Keratinocyte (primary cell): ENCODE measurements around the gene METTL3. TPM values are rescaled to one million over a fixed set of nuclear protein-coding genes. Genes with fewer than 3 reads are reported as not detected.

Experiments used
- DNase-seq: peaks from one replicate; pipeline ENCODE4 v3.0.0-alpha.2; 2011; ENCODE audit warnings: low read depth, missing footprints, low spot score
- FAIRE-seq: peaks from 2 replicates; lab custom pipeline; 2011; peaks lifted over from hg19 to GRCh38; lab: Jason Lieb, UNC
- H2AFZ ChIP-seq: 2 replicates; pipeline ENCODE4 v1.6.0; 2012; ENCODE audit warnings: low read length, control low read depth, inconsistent platforms; ENCODE audit not compliant: control insufficient read depth
- H3K27ac ChIP-seq: 2 replicates; pipeline ENCODE4 v1.5.1; 2011; ENCODE audit warnings: low read length; ENCODE audit not compliant: control insufficient read depth, insufficient read depth
- H3K27me3 ChIP-seq: 3 replicates; pipeline ENCODE4 v1.6.0; 2011; ENCODE audit warnings: low read length; ENCODE audit not compliant: control insufficient read depth, insufficient read depth; ENCODE audit errors: extremely low read depth
- H3K36me3 ChIP-seq, 2 experiments: 2 replicates in 1 of 2; 3 replicates in 1 of 2; pipeline ENCODE4 v1.5.1; 2011; ENCODE audit warnings: low read length in 2 of 2, mild to moderate bottlenecking in 1 of 2; ENCODE audit not compliant: control insufficient read depth in 2 of 2, insufficient read depth in 2 of 2; ENCODE audit errors: extremely low read depth in 1 of 2
- H3K4me1 ChIP-seq: 3 replicates; pipeline ENCODE4 v1.5.1; 2011; ENCODE audit warnings: low read length; ENCODE audit not compliant: control insufficient read depth, insufficient read depth; ENCODE audit errors: extremely low read depth
- H3K4me2 ChIP-seq: 3 replicates; pipeline ENCODE4 v1.6.0; 2011; ENCODE audit warnings: low read depth, low read length; ENCODE audit not compliant: control insufficient read depth, insufficient read depth; ENCODE audit errors: extremely low read depth
- H3K4me3 ChIP-seq, 3 experiments: fragments of 200-600 bp in 1 of 3; sonication (generic) in 1 of 3; 2 replicates in 2 of 3; 3 replicates in 1 of 3; pipeline ENCODE4 v1.5.1; 2011 to 2016; ENCODE audit warnings: low read length in 3 of 3, mild to moderate bottlenecking in 3 of 3, control low read depth in 2 of 3, inconsistent platforms in 1 of 3, low read depth in 1 of 3, mixed read lengths in 1 of 3, mixed run types in 1 of 3, moderate library complexity in 1 of 3; ENCODE audit not compliant: control insufficient read depth in 2 of 3, insufficient read depth in 2 of 3; ENCODE audit errors: extremely low read depth in 1 of 3
- H3K79me2 ChIP-seq: 2 replicates; pipeline ENCODE4 v1.6.0; 2012; ENCODE audit warnings: low read length; ENCODE audit not compliant: control insufficient read depth, insufficient read depth
- H3K9ac ChIP-seq: 3 replicates; pipeline ENCODE4 v1.6.0; 2011; ENCODE audit warnings: low read length; ENCODE audit not compliant: control insufficient read depth, insufficient read depth; ENCODE audit errors: extremely low read depth
- H3K9me1 ChIP-seq: 3 replicates; pipeline ENCODE4 v1.6.0; 2011; ENCODE audit warnings: low read length; ENCODE audit not compliant: control insufficient read depth, insufficient read depth; ENCODE audit errors: extremely low read depth
- H3K9me3 ChIP-seq: 2 replicates; pipeline ENCODE4 v1.5.1; 2012; ENCODE audit warnings: low read depth, low read length; ENCODE audit not compliant: control insufficient read depth
- H4K20me1 ChIP-seq: 3 replicates; pipeline ENCODE4 v1.6.0; 2011; ENCODE audit warnings: low read length; ENCODE audit not compliant: control insufficient read depth, insufficient read depth; ENCODE audit errors: extremely low read depth
- EZH2 ChIP-seq: IDR thresholded peaks from one replicate; pipeline ENCODE4 v1.6.1; 2012; ENCODE audit warnings: inconsistent platforms, mild to moderate bottlenecking, low read length, moderate library complexity
- dilution Hi-C: fragments of 300-500 bp; cut with MboI; formaldehyde crosslinking; loops from one replicate; pipeline ENCODE4 v1.7.0; 2020; ENCODE audit warnings: low sequenced_read_pairs; ENCODE audit not compliant: extremely low pct_ligation_motif_present
- polyA plus RNA-seq, 5 experiments: library from polyadenylated mRNA; depleted of rRNA in 3 of 5; stranded (reverse) in 3 of 5; stranded (forward) in 1 of 5; unstranded in 1 of 5; fragments of >200 nt; gene quantifications; 1 replicate in 1 of 5; 2 replicates in 3 of 5; 3 replicates in 1 of 5; pipeline versions ENCODE4 v1.2.1 to v1.2.3, GENCODE V29; 2011 to 2012; ENCODE audit warnings: missing spikeins in 2 of 5, low read depth in 1 of 5, low replicate concordance in 1 of 5
- TF ChIP-seq, protein P1 (sequence below), 3 experiments: IDR thresholded peaks in 1 of 3; conservative IDR thresholded peaks in 1 of 3; optimal IDR thresholded peaks in 1 of 3; 2 replicates in 2 of 3; 3 replicates in 1 of 3; pipeline versions ENCODE3 to v1.5.1; 2011; ENCODE audit warnings: low read length in 3 of 3, mild to moderate bottlenecking in 3 of 3, moderate library complexity in 2 of 3, control low read depth in 1 of 3, inconsistent platforms in 1 of 3; ENCODE audit not compliant: insufficient read depth in 2 of 3; ENCODE audit errors: extremely low read depth in 1 of 3

The METTL3 gene
- polyA plus RNA-seq, 1 donor (not counting 4 experiments of a cell fraction or from before 2014, with no cell fraction given): 99.7 TPM

DNA sequence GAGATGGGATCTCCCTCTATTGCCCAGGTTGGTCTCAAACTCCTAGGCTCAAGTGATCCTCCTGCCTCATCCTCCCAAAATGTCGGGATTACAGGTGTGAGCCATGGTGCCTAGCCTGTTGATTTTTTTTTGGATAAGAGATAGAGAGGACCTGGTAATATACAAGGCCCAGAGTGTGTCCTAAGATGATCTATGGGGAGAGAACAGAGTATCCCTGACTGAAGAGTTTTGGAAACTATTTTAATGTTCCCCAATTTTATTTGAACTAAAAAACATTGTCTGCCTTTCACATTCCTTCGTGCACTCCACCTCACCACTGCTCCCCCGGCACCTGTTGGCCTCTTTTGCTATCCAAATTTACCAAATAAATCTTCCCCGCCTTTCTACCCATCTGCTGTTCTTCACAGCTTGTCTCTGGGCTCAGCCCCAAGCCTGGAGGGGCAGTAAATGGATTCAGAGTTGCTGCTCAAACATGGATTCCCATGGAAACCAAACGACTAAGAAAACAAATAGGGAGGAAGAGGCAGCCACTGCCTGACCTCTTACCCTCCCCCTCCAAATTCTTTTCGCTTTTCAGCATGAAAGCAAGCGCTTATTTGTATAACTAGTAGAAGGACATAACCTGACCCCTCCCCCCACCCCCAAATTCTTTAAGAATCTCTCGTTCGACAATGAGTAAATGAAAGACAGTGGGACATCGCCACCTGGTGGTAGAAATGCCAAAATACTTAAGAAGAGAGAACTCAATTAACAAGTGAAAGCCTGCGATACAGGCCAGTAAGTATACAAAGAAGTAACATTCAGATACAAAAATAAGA lies 46.2 kb upstream of the METTL3 start:
- Histone ChIP-seq H3K36me3 (no peaks in the 10 kb centered on the region), H3K9me3 (no peaks in the 10 kb centered on the region), H3K9ac (no peak overlapping the region), H3K79me2 (no peaks in the 10 kb centered on the region), H3K27ac (no peak overlapping the region), H4K20me1 (no peaks in the 10 kb centered on the region), H3K4me2 (peak overlapping the region; percentile 72), H3K27me3 (no peaks in the 10 kb centered on the region), H2AFZ (peak overlapping the region; percentile 57), H3K4me1 (peaks cover 5% of the 10 kb centered on the region), H3K4me3 (peak overlapping the region in 2 of 3 experiments; percentile 38 to 41), H3K9me1 (no peaks in the 10 kb centered on the region)
- DNase-seq (peak; percentile 26), FAIRE-seq (peak; percentile 44)
- TF ChIP-seq, protein P1, sequence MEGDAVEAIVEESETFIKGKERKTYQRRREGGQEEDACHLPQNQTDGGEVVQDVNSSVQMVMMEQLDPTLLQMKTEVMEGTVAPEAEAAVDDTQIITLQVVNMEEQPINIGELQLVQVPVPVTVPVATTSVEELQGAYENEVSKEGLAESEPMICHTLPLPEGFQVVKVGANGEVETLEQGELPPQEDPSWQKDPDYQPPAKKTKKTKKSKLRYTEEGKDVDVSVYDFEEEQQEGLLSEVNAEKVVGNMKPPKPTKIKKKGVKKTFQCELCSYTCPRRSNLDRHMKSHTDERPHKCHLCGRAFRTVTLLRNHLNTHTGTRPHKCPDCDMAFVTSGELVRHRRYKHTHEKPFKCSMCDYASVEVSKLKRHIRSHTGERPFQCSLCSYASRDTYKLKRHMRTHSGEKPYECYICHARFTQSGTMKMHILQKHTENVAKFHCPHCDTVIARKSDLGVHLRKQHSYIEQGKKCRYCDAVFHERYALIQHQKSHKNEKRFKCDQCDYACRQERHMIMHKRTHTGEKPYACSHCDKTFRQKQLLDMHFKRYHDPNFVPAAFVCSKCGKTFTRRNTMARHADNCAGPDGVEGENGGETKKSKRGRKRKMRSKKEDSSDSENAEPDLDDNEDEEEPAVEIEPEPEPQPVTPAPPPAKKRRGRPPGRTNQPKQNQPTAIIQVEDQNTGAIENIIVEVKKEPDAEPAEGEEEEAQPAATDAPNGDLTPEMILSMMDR (optimal IDR thresholded peaks at IDR 0.05 in 1 of 3, IDR thresholded peaks at IDR 0.05 in 1 of 3, conservative IDR thresholded peaks at IDR 0.05 in 1 of 3; ENCODE audit: extremely low read depth in 1 of 3, insufficient read depth in 2 of 3, low read length in 3 of 3): peak; percentile 27 to 56 (median 30)
- TF ChIP-seq EZH2: no peak
- dilution Hi-C loops: loop anchor here (5.0 kb wide), 1 partner anchor 45 kb away; the partner anchor contains the start of gene METTL3

DNA sequence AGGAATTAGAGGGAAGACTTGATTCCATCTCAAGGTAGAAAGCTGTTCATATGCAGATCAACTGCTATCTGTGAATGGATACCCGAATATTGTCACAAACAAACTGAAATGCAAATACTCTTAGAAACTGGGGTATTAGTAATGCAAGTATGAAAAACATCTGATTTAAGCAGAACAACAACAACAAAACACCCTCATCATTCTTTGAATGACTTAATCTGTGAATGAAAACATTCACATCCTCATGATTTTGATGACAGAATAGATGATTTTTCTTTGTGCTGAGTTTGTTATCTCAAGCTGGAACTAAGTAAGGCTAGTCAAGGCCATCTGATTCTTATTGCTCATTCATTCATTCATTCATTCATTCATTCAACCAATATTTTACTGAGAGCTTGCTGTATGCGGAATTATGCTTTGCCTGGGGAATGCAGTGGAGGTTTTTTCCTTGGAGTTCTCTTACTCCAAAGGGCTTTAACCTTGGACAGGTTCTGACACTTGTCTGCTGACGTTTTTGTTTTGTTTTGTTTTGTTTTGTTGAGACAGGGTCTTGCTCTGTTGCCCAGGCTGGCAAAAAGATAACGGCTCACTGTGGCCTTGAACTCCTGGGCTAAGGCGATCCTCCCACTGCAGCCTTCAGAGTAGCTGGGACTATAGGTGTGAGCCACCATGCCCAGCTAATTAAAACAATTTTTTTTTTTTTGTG lies 45.4 kb upstream of the METTL3 start:
- H3K79me2 ChIP-seq: no peaks in the 10 kb centered on the region
- dilution Hi-C loops: loop anchor here (5.0 kb wide), 1 partner anchor 44 kb away; the partner anchor contains the start of gene METTL3
- H3K27me3 ChIP-seq: no peaks in the 10 kb centered on the region
- no peaks in the 10 kb centered on the region for H3K36me3 ChIP-seq
- no peaks in the 10 kb centered on the region for H3K9me1 ChIP-seq
- FAIRE-seq: no peak
- peaks cover 5% of the 10 kb centered on the region for H3K4me1 ChIP-seq
- DNase-seq: no peak
- H3K27ac ChIP-seq: no peak overlapping the region
- no peak for TF ChIP-seq EZH2
- TF ChIP-seq, protein P1 (optimal IDR thresholded peaks at IDR 0.05 in 1 of 3, IDR thresholded peaks at IDR 0.05 in 1 of 3, conservative IDR thresholded peaks at IDR 0.05 in 1 of 3; ENCODE audit: extremely low read depth in 1 of 3, insufficient read depth in 2 of 3, low read length in 3 of 3): no peak
- no peak overlapping the region for H2AFZ ChIP-seq
- H3K9ac ChIP-seq: no peak overlapping the region
- H3K4me2 ChIP-seq: no peak overlapping the region
- H3K4me3 ChIP-seq: no peak overlapping the region
- no peaks in the 10 kb centered on the region for H3K9me3 ChIP-seq
- no peaks in the 10 kb centered on the region for H4K20me1 ChIP-seq
